RWPE2 (cell line): ENCODE results near the gene PTCH1.

Source experiments
- ATAC-seq: fragments of 200-7000 bp; cut with Tn5 transposase; 3 replicates; pipeline ENCODE4 v1.9.1; 2021; ENCODE audit warnings: low read depth
- DNase-seq: peaks from one replicate; pipeline ENCODE4 v3.0.0-alpha.2; 2020; ENCODE audit warnings: low spot score
- H3K27ac ChIP-seq: fragments of 450-650 bp; 2 replicates; pipeline ENCODE4 v1.5.1; 2017; ENCODE audit warnings: mild to moderate bottlenecking; ENCODE audit not compliant: poor library complexity, severe bottlenecking
- H3K27me3 ChIP-seq: fragments of 250-450 bp; sonication (Bioruptor Pico); 2 replicates; pipeline ENCODE4 v1.5.1; 2021; ENCODE audit warnings: mild to moderate bottlenecking, moderate library complexity; ENCODE audit not compliant: insufficient read depth, poor library complexity, severe bottlenecking
- H3K36me3 ChIP-seq: fragments of 250-450 bp; sonication (Bioruptor Pico); 2 replicates; pipeline ENCODE4 v1.5.1; 2020; ENCODE audit warnings: low read depth, mild to moderate bottlenecking, moderate library complexity
- H3K4me1 ChIP-seq: fragments of 250-450 bp; sonication (Bioruptor Pico); 2 replicates; pipeline ENCODE4 v1.5.1; 2021; ENCODE audit warnings: mild to moderate bottlenecking, moderate library complexity; ENCODE audit not compliant: insufficient read depth, poor library complexity, severe bottlenecking
- H3K4me3 ChIP-seq: fragments of 250-450 bp; sonication (Bioruptor Pico); 2 replicates; pipeline ENCODE4 v1.5.1; 2021; ENCODE audit warnings: mild to moderate bottlenecking, moderate library complexity; ENCODE audit not compliant: severe bottlenecking
- H3K9me3 ChIP-seq: fragments of 250-450 bp; sonication (Bioruptor Pico); 2 replicates; pipeline ENCODE4 v1.5.1; 2021; ENCODE audit warnings: mild to moderate bottlenecking, moderate library complexity; ENCODE audit not compliant: severe bottlenecking
- CTCF ChIP-seq: fragments of 450-650 bp; IDR thresholded peaks from one replicate; pipeline ENCODE4 v1.5.1; 2017; ENCODE audit warnings: mild to moderate bottlenecking, moderate library complexity; ENCODE audit not compliant: poor library complexity, severe bottlenecking

PTCH1 gene

GRCh38 chr9:95482621-95483020 lies 34.1 kb downstream of the PTCH1 start:
- H3K4me3 ChIP-seq = no peak overlapping the region
- no peak overlapping the region for H3K27ac ChIP-seq
- ATAC-seq (no peak), DNase-seq (no peak)
- H3K4me1 ChIP-seq = no peaks in the 10 kb centered on the region
- H3K27me3 ChIP-seq = no peaks in the 10 kb centered on the region
- TF ChIP-seq CTCF = no peak
- H3K9me3 ChIP-seq = no peaks in the 10 kb centered on the region
- H3K36me3 ChIP-seq = no peaks in the 10 kb centered on the region

GRCh38 chr9:95481000-95481399 lies 35.8 kb downstream of the PTCH1 start:
- no peaks in the 10 kb centered on the region for H3K36me3 ChIP-seq

GRCh38 chr9:95480346-95480745 lies 36.4 kb downstream of the PTCH1 start:
- no peaks in the 10 kb centered on the region for H3K9me3 ChIP-seq
- H3K27me3 ChIP-seq = no peaks in the 10 kb centered on the region
- H3K27ac ChIP-seq = no peak overlapping the region
- DNase-seq = no peak
- no peak overlapping the region for H3K4me3 ChIP-seq
- no peaks in the 10 kb centered on the region for H3K4me1 ChIP-seq
- TF ChIP-seq CTCF = no peak
- H3K36me3 ChIP-seq = no peaks in the 10 kb centered on the region
- no peak for ATAC-seq

More at GRCh38 chr9:95481000-95481399, 35.8 kb downstream of the PTCH1 start:
- DNase-seq (no peak), ATAC-seq (no peak)
- TF ChIP-seq CTCF = no peak
- H3K4me1 ChIP-seq = no peaks in the 10 kb centered on the region
- H3K27ac ChIP-seq = no peak overlapping the region
- H3K27me3 ChIP-seq = no peaks in the 10 kb centered on the region
- no peaks in the 10 kb centered on the region for H3K9me3 ChIP-seq
- no peak overlapping the region for H3K4me3 ChIP-seq

GRCh38 chr9:95479330-95479729 lies 37.4 kb downstream of the PTCH1 start:
- no peak for DNase-seq
- Histone ChIP-seq H3K27ac (no peak overlapping the region), H3K4me3 (no peak overlapping the region), H3K4me1 (no peaks in the 10 kb centered on the region), H3K27me3 (no peaks in the 10 kb centered on the region), H3K36me3 (no peaks in the 10 kb centered on the region), H3K9me3 (no peaks in the 10 kb centered on the region)
- no peak for ATAC-seq
- TF ChIP-seq CTCF = no peak

GRCh38 chr9:95478335-95478734 lies 38.4 kb downstream of the PTCH1 start:
- no peak overlapping the region for H3K27ac ChIP-seq
- H3K9me3 ChIP-seq = no peaks in the 10 kb centered on the region
- H3K36me3 ChIP-seq = no peaks in the 10 kb centered on the region
- ATAC-seq (no peak), DNase-seq (no peak)
- no peak for TF ChIP-seq CTCF
- H3K27me3 ChIP-seq = no peaks in the 10 kb centered on the region
- no peaks in the 10 kb centered on the region for H3K4me1 ChIP-seq
- no peak overlapping the region for H3K4me3 ChIP-seq
